ENCODE measurements around the gene C2orf72. TPM values are rescaled to one million over a fixed set of nuclear protein-coding genes. Genes with fewer than 3 reads are reported as not detected.

Gene C2orf72
- total RNA-seq, 2 donors from 2014 or later, result 0.14 TPM; not detected in 1

GRCh38 chr2:231053846-231054245 is 16.5 kb downstream of the C2orf72 start:
- H3K36me3 ChIP-seq, result no peaks in the 10 kb centered on the region
- TF ChIP-seq CTCF (IDR thresholded peaks at IDR 0.05), result no peak
- DNase-seq (ENCODE audit: low spot score), result no peak
- peaks cover 13 to 22% of the 10 kb centered on the region in 2 donors for H3K4me1 ChIP-seq (ENCODE audit: control insufficient read depth in 1 of 2, low read depth in 2 of 2)
- no peaks in the 10 kb centered on the region for H3K27me3 ChIP-seq (replicated peaks; ENCODE audit: insufficient read depth)
- H3K9me3 ChIP-seq, result no peaks in the 10 kb centered on the region
- H3K4me3 ChIP-seq, result no peak overlapping the region
- no peak for ATAC-seq (ENCODE audit: insufficient number of reproducible peaks, low FRiP score, low read depth)
- no peak overlapping the region for H3K27ac ChIP-seq

GRCh38 chr2:231056453-231057416 is 19.4 kb downstream of the C2orf72 start, which contains the start of gene PSMD1:
TSS of gene PSMD1 (plus strand) at chr2:231056867. CDS start at chr2:231057026, 159 bp downstream.
- DNase-seq (ENCODE audit: low spot score), result peak; percentile 77
- Histone ChIP-seq H3K27me3 (replicated peaks; ENCODE audit: insufficient read depth) (no peaks in the 10 kb centered on the region), H3K9me3 (no peaks in the 10 kb centered on the region), H3K36me3 (no peaks in the 10 kb centered on the region), H3K27ac (peak within 1 kb of the TSS; percentile 89 to 90), H3K4me1 (ENCODE audit: control insufficient read depth in 1 of 2, low read depth in 2 of 2) (peaks cover 21 to 38% of the 10 kb centered on the region in 2 donors), H3K4me3 (peak within 1 kb of the TSS; percentile 87)
- peak; percentile 89 for TF ChIP-seq CTCF (IDR thresholded peaks at IDR 0.05)
- peak; percentile 79 for ATAC-seq (ENCODE audit: insufficient number of reproducible peaks, low FRiP score, low read depth)

- Histone ChIP-seq H3K4me3 (peak overlapping the region; percentile 87), H3K27me3 (replicated peaks; ENCODE audit: insufficient read depth) (no peaks in the 10 kb centered on the region), H3K9me3 (no peaks in the 10 kb centered on the region), H3K36me3 (no peaks in the 10 kb centered on the region), H3K27ac (peak overlapping the region in 1 of 2 donors; percentile 89), H3K4me1 (ENCODE audit: control insufficient read depth in 1 of 2, low read depth in 2 of 2) (peaks cover 17 to 30% of the 10 kb centered on the region in 2 donors)
- TF ChIP-seq CTCF (IDR thresholded peaks at IDR 0.05), result no peak
- DNase-seq (ENCODE audit: low spot score), result no peak
- no peak for ATAC-seq (ENCODE audit: insufficient number of reproducible peaks, low FRiP score, low read depth)
Measured at GRCh38 chr2:231057590-231057989, 20.3 kb downstream of the C2orf72 start.

- H3K9me3 ChIP-seq, result no peaks in the 10 kb centered on the region
- H3K36me3 ChIP-seq, result peaks cover 3% of the 10 kb centered on the region
- H3K4me3 ChIP-seq, result no peak overlapping the region
- H3K27ac ChIP-seq, result no peak overlapping the region
- no peak for TF ChIP-seq CTCF (IDR thresholded peaks at IDR 0.05)
- ATAC-seq (ENCODE audit: insufficient number of reproducible peaks, low FRiP score, low read depth), result no peak
- H3K27me3 ChIP-seq (replicated peaks; ENCODE audit: insufficient read depth), result no peaks in the 10 kb centered on the region
- no peak for DNase-seq (ENCODE audit: low spot score)
- peaks cover 17 to 30% of the 10 kb centered on the region in 2 donors for H3K4me1 ChIP-seq (ENCODE audit: control insufficient read depth in 1 of 2, low read depth in 2 of 2)
Measured at GRCh38 chr2:231058761-231059550, 21.6 kb downstream of the C2orf72 start.

GRCh38 chr2:231059756-231060155 is 22.4 kb downstream of the C2orf72 start:
- no peak for DNase-seq (ENCODE audit: low spot score)
- H3K9me3 ChIP-seq, result no peaks in the 10 kb centered on the region
- ATAC-seq (ENCODE audit: insufficient number of reproducible peaks, low FRiP score, low read depth), result no peak
- TF ChIP-seq CTCF (IDR thresholded peaks at IDR 0.05), result no peak
- H3K4me3 ChIP-seq, result no peak overlapping the region
- no peaks in the 10 kb centered on the region for H3K27me3 ChIP-seq (replicated peaks; ENCODE audit: insufficient read depth)
- peaks cover 7% of the 10 kb centered on the region for H3K36me3 ChIP-seq
- peaks cover 17 to 30% of the 10 kb centered on the region in 2 donors for H3K4me1 ChIP-seq (ENCODE audit: control insufficient read depth in 1 of 2, low read depth in 2 of 2)
- no peak overlapping the region for H3K27ac ChIP-seq

Data from thoracic aorta (tissue), 2 donors.